ENCODE data around the gene CCDC81.
"Not testable (repeated sequence)": the region's sequence is repeated elsewhere in the genome, so short reads cannot be mapped to it uniquely, and the experiment has no call there.

The CCDC81 gene

GRCh38 chr11:86374586-86374985 is at the start of gene CCDC81:
TSS of gene CCDC81 (plus strand) at chr11:86374887. CDS start at chr11:86375164, 277 bp downstream.
- DNase-seq (ENCODE audit: low read depth in 2 of 2): no peak

- DNase-seq (ENCODE audit: low read depth in 2 of 2): no peak
Measured at GRCh38 chr11:86335131-86335767, 39.4 kb upstream of the CCDC81 start.

GRCh38 chr11:86337227-86337626 is 37.5 kb upstream of the CCDC81 start:
- DNase-seq (ENCODE audit: low read depth in 2 of 2): no peak

- DNase-seq (ENCODE audit: low read depth in 2 of 2): no peak
Measured at GRCh38 chr11:86341382-86341781, 33.3 kb upstream of the CCDC81 start.

GRCh38 chr11:86346513-86346912 is 28.2 kb upstream of the CCDC81 start:
- no peak for DNase-seq (ENCODE audit: low read depth in 2 of 2)

GRCh38 chr11:86355256-86355655 is 19.4 kb upstream of the CCDC81 start:
- DNase-seq (ENCODE audit: low read depth in 2 of 2): no peak

- not testable (repeated sequence) for DNase-seq (ENCODE audit: low read depth in 2 of 2)
Measured at GRCh38 chr11:86357412-86357811, 17.3 kb upstream of the CCDC81 start.

GRCh38 chr11:86358720-86359119 is 16.0 kb upstream of the CCDC81 start:
- DNase-seq (ENCODE audit: low read depth in 2 of 2): no peak

- DNase-seq (ENCODE audit: low read depth in 2 of 2): no peak
Measured at GRCh38 chr11:86360775-86361395, 13.8 kb upstream of the CCDC81 start.

- DNase-seq (ENCODE audit: low read depth in 2 of 2): no peak
Measured at GRCh38 chr11:86363424-86363823, 11.3 kb upstream of the CCDC81 start.

GRCh38 chr11:86365546-86365945 is 9.1 kb upstream of the CCDC81 start:
- no peak for DNase-seq (ENCODE audit: low read depth in 2 of 2)

- DNase-seq (ENCODE audit: low read depth in 2 of 2): no peak
Measured at GRCh38 chr11:86369668-86370067, 5.0 kb upstream of the CCDC81 start.

GRCh38 chr11:86370171-86370570 is 4.5 kb upstream of the CCDC81 start:
- no peak for DNase-seq (ENCODE audit: low read depth in 2 of 2)

- no peak for DNase-seq (ENCODE audit: low read depth in 2 of 2)
Measured at GRCh38 chr11:86370922-86371594, 3.6 kb upstream of the CCDC81 start.

DNA sequence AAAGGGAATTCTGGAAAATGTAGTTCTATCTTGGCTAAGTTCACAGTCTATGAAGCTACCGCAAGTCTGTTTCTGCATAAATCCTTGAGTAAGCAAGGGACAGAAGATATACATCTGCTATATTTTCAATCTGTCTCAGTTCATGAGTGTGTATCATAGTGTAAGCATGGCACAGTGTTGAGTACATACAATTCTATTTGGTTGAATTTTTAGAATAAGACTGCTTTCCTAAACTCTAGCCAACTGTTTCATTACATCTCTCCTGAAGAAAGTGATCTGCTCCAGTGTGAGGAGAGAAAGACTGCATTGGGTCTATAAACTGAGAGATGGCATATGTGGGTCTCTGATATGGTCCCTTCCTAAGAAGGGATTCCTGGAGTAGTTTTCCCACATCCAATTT is 2.6 kb upstream of the CCDC81 start:
- DNase-seq (ENCODE audit: low read depth in 2 of 2): no peak

- DNase-seq (ENCODE audit: low read depth in 2 of 2): no peak
Measured at GRCh38 chr11:86372586-86372985, 2.1 kb upstream of the CCDC81 start.

DNA sequence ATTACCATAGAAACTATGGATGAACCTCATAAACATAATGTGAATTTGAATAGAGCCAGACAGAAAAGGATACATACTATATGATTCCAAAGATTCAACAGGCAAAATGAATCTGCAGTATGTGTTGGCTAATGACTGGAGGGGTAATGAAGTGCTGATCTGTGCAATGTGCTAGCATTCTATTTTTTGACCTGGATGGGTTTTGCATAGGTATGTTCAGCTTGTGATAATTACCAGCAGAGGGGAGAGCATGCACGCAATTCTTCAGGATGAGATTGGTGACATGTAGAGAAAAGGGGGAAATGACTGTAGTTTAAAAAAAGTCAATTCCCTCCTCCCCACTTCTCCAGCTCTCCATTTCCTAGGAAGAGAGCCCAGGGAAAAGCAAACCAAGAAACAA is 618 bp upstream of the CCDC81 start:
- no peak for DNase-seq (ENCODE audit: low read depth in 2 of 2)

DNA sequence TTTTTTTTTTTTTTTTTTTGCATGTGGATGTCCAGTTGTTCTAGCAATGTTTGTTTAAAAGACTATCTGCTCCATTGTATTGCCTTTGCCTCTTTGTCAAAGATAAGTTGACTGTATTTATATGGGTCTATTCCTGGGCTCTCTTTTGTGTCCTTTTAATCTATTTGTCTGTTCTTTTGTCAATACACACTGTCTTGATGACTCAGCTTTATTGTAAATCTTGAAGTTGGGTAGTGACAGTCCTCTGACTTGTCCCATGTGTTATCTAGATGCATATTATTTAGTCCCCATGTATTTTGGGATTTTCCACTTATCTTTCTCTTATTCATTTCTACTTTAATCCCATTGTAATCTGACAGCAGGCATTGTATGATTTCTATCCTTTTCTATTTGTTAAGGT is 3.3 kb downstream of the CCDC81 start:
- DNase-seq (ENCODE audit: low read depth in 2 of 2): no peak

GRCh38 chr11:86380295-86381059 is 5.8 kb downstream of the CCDC81 start:
- no peak for DNase-seq (ENCODE audit: low read depth in 2 of 2)

DNA sequence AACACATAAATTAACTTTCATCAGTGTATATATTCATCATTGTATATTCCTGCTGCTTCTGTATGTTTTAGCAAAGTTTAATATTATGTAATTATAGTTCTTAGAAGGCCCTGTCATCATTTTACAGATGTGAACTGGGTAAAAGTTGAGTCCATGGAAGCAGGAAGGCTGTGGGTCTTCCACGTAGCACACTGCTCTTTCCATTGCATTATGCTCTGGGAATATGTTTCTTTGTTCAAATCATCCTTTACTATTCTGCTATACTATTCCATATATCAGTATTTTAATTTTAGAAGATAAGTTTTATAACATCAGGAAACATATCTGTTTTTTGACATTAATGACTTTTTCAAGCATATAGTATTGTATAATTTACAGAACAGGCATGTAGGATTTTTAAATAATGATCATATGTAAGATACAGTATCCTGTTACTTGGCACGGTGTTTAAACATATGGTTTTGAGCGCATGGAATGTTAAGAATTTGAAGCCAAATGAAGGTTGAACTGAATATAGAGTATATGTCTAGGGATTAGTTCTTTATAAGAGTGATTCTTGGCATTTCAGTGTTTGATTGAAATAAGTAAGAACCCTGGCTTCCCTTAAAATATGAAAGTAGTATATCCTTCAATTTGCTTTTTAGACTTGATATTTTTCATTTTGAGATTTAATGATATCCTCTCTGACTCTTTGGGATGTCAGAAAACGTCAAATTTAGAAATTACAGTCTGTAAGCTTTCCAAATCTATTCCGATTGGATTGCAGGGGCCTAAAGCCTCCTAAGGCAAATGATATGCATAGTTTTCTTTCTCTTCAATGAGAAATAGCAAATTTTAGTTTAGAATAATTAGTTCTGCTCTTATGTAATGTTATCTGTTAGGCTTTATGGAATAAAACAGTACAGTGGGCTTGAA is 8.6 kb downstream of the CCDC81 start:
- DNase-seq (ENCODE audit: low read depth in 2 of 2): no peak

DNA sequence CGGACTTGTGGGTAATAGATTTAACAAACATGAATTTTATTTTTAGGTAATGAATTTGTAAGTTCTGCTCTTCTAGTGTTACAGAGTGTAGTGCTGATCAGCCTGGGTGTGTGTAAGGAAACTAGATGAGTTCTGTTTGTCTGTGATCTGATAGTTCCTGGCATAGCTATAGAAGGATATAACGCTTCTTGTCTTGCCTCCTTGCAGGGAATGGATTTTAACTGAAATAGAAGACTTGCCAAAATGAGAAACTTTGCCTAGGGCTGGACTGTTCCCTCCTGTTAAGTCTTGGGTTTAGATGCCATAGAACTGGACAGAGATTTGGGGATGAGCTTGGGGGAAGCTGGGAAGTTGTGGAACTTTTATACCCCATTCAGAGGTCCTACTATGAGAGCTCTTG is 11.6 kb downstream of the CCDC81 start:
- DNase-seq (ENCODE audit: low read depth in 2 of 2): no peak

All from stimulated activated CD8-positive, alpha-beta memory T cell treated with anti-CD3 and anti-CD28 coated beads, Interleukin-2, amount 100 ng/mL, for 48 hours (primary cell).